Memory B cell (primary cell): ENCODE measurements around the gene ZFP62.
"Not testable (repeated sequence)": the region's sequence is repeated elsewhere in the genome, so short reads cannot be mapped to it uniquely, and the experiment has no call there.

Experiments
- ATAC-seq: fragments of 150-1000 bp; cut with Tn5 transposase; 2 replicates; pipeline ENCODE4 v1.10.0; 2021; ENCODE audit warnings: low read depth, mild to moderate bottlenecking, moderate library complexity
- DNase-seq, 2 donors: peaks; one replicate each; pipeline ENCODE4 v3.0.0; 2022; ENCODE audit warnings: low spot score in 2 of 2
- H3K27ac Mint-ChIP-seq: one replicate; pipeline ENCODE4 v1.8.0; 2022; ENCODE audit warnings: mild to moderate bottlenecking, moderate library complexity, mixed read lengths
- H3K27me3 Mint-ChIP-seq: one replicate; pipeline ENCODE4 v1.8.0; 2022; ENCODE audit warnings: mixed read lengths
- H3K36me3 Mint-ChIP-seq: one replicate; pipeline ENCODE4 v1.8.0; 2022; ENCODE audit warnings: mild to moderate bottlenecking, mixed read lengths
- H3K4me1 Mint-ChIP-seq: one replicate; pipeline ENCODE4 v1.8.0; 2022; ENCODE audit warnings: mixed read lengths
- H3K4me3 Mint-ChIP-seq: one replicate; pipeline ENCODE4 v1.8.0; 2022; ENCODE audit warnings: mild to moderate bottlenecking, moderate library complexity, mixed read lengths
- H3K9me3 Mint-ChIP-seq: one replicate; pipeline ENCODE4 v1.8.0; 2022; ENCODE audit warnings: mixed read lengths

ZFP62 gene

DNA sequence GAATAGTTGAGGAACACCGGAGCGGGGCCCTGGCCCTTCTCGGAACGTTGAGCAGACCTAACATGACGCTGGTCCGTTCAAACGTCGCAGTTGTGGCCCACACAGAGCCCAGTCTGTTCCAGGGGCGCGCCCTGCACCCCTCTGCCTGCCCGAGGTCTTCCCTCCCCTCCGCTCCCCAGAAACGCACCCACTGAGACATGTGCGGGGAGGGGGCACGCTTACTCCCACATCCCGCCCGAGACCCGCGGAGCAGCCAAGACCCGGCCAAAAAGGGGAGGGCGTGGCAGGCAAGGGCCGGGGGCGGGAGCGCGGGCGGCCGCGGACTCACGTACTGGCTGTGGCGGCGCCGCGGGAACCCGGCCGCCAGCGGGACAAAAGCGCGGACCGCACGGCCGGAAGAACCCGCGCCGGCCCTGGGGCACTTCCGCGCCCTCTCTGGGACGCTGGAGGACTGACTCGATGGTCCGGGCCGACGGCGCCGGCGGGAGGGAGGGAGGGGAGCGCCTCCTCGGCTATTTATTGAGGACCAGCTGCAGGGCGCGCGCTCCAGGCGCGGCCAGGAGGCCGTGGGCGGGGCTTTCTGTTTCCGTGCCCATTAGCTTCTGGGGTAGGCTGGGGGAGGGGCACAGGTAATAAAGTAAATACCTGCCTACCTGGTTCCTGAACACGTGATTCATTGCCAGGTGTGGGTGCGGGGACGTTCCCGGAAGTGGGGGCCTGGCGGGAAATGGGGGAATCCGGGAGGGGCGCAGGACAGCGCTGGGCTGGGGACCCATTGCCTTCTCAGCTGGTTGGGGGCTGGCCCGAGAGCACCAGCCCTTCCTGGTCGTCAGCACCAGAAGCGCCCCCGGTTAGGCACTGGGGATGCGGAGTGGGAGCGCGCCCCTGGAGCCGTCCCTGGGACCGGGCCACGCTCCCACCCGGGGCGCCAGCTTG lies at the start of gene ZFP62:
Gene ZFP62, minus strand, starts transcription at position 390 of the 936 bp plus-strand sequence. Its CDS starts 57 bp downstream, at position 333.
- peak within 1 kb of the TSS; percentile 84 for H3K4me3 Mint-ChIP-seq
- peak within 1 kb of the TSS; percentile 75 for H3K27ac Mint-ChIP-seq
- peaks cover 4% of the 10 kb centered on the region for H3K36me3 Mint-ChIP-seq
- DNase-seq (peak; percentile 89 to 91), ATAC-seq (peak; percentile 79)
- H3K9me3 Mint-ChIP-seq = no peaks in the 10 kb centered on the region
- peaks cover 22% of the 10 kb centered on the region for H3K4me1 Mint-ChIP-seq
- no peaks in the 10 kb centered on the region for H3K27me3 Mint-ChIP-seq

DNA sequence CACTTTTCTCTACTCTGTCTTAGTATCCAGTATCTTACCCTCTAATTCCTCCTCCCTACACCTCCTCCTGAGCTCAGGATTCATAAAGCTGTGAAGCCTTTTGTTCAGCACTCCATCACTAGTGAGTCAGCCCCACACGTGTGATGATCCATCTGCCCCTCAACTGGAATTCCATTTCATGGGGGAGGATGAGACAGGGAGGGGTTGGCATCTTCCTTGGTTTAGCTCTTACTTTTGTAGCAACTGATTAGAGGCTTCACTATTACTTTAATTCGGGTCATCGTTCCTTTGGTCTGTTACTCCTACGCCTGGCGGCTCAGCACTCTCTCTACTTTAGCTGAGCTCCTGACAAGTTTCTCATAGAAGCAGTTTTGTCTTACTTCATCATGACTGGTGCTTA lies 49.7 kb upstream of the ZFP62 start:
- Mint-ChIP-seq H3K4me1 (no peaks in the 10 kb centered on the region), H3K27ac (no peak overlapping the region), H3K27me3 (peaks cover 19% of the 10 kb centered on the region), H3K36me3 (no peaks in the 10 kb centered on the region), H3K9me3 (no peaks in the 10 kb centered on the region), H3K4me3 (no peak overlapping the region)
- ATAC-seq (no peak), DNase-seq (no peak)

DNA sequence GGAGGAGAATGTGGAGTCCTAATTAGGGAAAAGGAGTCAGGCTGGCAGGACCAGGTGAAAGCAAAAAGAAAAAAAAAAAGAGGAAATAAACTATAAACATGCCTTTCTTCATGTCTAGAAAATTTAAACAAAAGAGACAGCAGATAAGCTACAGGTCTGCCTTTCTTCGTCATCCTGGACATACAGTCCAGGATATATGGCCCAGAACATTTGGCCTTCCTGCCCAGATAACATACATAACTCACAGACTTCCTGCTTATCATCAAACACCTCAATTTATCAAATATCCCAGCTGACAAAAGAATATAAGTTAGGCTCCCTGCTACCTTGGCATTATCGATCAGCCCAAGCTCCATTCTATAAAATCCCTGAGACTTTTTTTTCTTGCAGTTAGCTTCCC lies 49.1 kb upstream of the ZFP62 start:
- no peaks in the 10 kb centered on the region for H3K36me3 Mint-ChIP-seq
- ATAC-seq = no peak
- H3K27ac Mint-ChIP-seq = no peak overlapping the region
- no peak overlapping the region for H3K4me3 Mint-ChIP-seq
- no peaks in the 10 kb centered on the region for H3K4me1 Mint-ChIP-seq
- H3K9me3 Mint-ChIP-seq = no peaks in the 10 kb centered on the region
- H3K27me3 Mint-ChIP-seq = peaks cover 20% of the 10 kb centered on the region
- DNase-seq = no peak

DNA sequence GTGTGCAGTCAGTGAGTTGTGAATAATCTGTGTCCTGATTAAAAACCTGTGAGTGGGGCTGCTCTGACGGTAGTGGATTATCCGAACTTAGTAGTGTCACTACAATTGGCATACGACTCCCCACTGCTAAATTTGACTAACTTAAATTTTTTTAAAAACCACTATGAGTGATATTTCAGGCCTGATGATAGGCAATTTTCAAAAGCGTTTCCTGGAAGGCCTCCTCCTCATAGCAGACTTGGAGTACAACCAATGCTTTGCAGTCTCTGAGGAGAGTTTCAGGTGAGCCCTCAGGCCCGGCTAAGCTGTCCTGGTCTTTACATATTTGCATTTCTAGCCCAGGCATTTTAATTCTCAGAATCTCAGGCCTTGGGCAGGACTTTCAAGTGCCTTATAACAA lies 48.7 kb upstream of the ZFP62 start:
- no peak for DNase-seq
- Mint-ChIP-seq H3K27ac (no peak overlapping the region), H3K4me1 (no peaks in the 10 kb centered on the region), H3K4me3 (no peak overlapping the region), H3K36me3 (no peaks in the 10 kb centered on the region), H3K9me3 (no peaks in the 10 kb centered on the region), H3K27me3 (peaks cover 20% of the 10 kb centered on the region)
- ATAC-seq = no peak

DNA sequence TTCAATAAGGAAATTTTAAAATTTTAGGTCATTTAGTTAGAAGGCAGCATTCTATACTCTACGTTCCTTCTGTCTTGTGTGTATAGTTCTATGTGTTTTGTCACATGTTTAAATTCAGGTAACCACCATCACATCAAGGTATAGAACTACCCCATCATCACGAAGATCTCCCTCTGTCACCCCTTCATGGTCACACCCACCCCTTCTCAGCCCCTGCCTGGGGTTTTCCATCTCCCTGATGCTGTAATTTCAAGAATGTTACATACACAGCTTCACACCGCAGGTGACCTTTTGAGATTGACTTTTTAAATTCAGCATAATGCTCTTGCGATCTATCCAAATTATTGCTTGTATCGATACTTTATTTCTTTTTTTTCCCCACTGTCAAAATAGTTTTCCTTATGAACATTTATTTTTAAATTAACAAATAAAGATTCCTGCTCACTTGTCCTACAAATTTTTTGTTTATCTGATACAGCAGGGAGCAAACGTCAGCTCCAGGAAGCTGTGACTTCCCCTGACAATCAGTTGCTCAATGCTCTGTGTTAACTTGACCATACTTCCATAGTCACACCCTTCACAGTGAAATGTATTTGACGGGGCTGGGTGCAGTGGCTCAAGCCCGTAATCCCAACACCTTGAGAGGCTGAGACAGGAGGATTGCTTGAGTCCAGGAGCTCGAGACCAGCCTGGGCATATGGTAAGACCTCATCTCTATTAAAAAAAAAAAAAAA lies 48.1 kb upstream of the ZFP62 start:
- Mint-ChIP-seq H3K4me3 (no peak overlapping the region), H3K27me3 (peaks cover 20% of the 10 kb centered on the region), H3K4me1 (no peaks in the 10 kb centered on the region), H3K9me3 (no peaks in the 10 kb centered on the region), H3K27ac (no peak overlapping the region), H3K36me3 (no peaks in the 10 kb centered on the region)
- ATAC-seq = no peak
- no peak for DNase-seq

DNA sequence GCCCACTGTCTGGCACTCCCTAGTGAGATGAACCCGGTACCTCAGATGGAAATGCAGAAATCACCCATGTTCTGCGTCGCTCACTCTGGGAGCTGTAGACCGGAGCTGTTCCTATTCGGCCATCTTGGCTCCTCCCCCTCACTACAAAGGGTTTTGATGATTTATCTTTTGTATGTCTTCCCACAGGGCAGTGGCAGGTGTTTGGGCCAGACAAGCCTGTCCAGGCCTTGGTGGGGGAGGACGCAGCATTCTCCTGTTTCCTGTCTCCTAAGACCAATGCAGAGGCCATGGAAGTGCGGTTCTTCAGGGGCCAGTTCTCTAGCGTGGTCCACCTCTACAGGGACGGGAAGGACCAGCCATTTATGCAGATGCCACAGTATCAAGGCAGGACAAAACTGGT lies 47.3 kb upstream of the ZFP62 start:
- H3K36me3 Mint-ChIP-seq = no peaks in the 10 kb centered on the region
- H3K4me1 Mint-ChIP-seq = no peaks in the 10 kb centered on the region
- ATAC-seq = no peak
- peaks cover 20% of the 10 kb centered on the region for H3K27me3 Mint-ChIP-seq
- no peaks in the 10 kb centered on the region for H3K9me3 Mint-ChIP-seq
- H3K4me3 Mint-ChIP-seq = no peak overlapping the region
- no peak overlapping the region for H3K27ac Mint-ChIP-seq
- no peak for DNase-seq

DNA sequence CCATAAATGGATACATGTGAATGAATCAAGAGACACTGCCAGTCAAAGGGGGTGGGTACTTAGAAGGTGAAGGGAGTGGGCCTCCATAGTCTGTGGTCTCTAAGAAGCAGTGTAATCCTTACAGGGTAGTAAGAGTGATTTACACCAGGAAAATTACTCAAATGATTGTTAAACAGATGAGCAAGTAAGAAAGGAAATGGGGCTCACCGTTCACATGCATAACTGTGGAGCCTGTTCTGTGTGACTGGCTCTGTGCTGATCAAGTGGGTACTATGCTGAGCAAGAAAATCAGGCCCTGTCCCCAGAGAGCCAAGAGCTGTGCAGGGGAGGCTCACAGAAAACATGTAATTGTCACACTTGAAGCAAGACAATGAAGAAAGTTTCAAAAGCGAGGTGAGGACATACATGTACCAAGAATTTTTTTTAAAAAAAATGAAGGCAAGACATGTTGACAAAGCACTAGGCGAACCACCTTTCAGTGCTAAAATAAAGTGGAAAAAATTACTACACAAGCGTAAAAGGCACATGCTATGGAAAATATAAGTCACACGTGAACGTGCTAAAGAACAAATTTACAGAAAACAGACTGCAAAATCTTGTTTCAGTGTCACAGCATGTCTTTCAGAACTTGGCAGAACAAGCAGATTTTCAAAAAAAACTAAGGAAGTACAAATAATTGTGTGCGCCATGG lies 40.4 kb upstream of the ZFP62 start:
- DNase-seq = no peak
- no peak for ATAC-seq
- Mint-ChIP-seq H3K27me3 (peaks cover 3% of the 10 kb centered on the region), H3K36me3 (no peaks in the 10 kb centered on the region), H3K27ac (peak overlapping the region; percentile 26), H3K4me1 (no peaks in the 10 kb centered on the region), H3K4me3 (no peak overlapping the region), H3K9me3 (no peaks in the 10 kb centered on the region)

DNA sequence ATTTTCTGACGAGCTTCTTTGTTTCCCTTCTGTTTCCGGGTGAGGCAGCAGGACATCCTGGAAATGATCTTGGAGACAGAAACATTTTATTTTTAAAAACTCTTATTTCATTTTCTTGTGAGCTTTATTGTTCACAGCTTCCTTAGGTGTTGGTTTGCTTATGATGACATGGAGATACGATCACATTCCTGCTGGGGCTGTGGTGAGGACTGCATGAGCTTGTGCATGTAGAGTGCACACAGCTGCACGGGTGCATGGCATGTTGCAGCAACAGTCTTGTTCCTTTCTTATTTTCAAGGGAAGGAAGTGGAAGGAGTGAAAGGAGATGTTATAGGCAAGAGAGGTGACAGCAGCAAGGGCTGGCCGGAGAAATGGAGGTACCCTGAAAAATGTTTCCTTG lies 39.1 kb upstream of the ZFP62 start:
- ATAC-seq (no peak), DNase-seq (no peak)
- H3K4me3 Mint-ChIP-seq = no peak overlapping the region
- no peaks in the 10 kb centered on the region for H3K4me1 Mint-ChIP-seq
- H3K27ac Mint-ChIP-seq = no peak overlapping the region
- H3K9me3 Mint-ChIP-seq = peaks cover 2% of the 10 kb centered on the region
- peaks cover 1% of the 10 kb centered on the region for H3K27me3 Mint-ChIP-seq
- no peaks in the 10 kb centered on the region for H3K36me3 Mint-ChIP-seq

DNA sequence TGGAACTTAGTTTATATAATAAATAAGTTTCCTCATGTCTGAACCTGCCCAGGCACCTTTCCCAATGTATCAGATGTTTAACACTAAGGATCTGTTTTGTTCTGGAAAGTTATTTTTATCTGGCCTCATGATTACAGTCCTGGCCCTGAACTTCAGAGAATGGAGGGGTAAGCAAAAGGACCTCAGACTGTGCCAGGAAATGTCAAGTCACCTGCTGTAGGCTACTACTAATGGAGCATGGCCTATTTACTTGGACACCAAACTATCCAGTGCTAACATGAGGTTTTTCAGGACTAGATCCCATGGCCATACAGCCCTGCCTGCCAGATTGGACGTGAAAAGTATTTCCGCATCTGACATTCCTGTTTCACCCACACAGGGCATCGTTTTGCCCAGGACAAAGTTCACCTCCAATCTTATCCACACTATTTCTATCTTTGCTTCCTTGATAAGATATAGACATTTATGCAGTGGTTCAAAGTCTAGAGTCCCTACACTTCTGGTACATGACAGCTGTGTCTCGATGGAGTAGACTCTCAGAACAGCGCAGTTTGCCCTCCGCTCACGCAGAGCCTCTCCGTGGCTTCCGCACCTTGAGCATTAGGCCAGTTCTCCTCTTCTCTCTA lies 37.7 kb upstream of the ZFP62 start, which contains the start of gene BTNL8:
Gene BTNL8, plus strand, starts transcription at position 539 of the 626 bp plus-strand sequence. CDS start 152 bp downstream, outside the sequence.
- Mint-ChIP-seq H3K4me1 (no peaks in the 10 kb centered on the region), H3K4me3 (no peak within 1 kb of the TSS), H3K9me3 (peaks cover 4% of the 10 kb centered on the region), H3K27ac (no peak within 1 kb of the TSS), H3K36me3 (no peaks in the 10 kb centered on the region), H3K27me3 (peaks cover 1% of the 10 kb centered on the region)
- ATAC-seq (no peak), DNase-seq (no peak)

DNA sequence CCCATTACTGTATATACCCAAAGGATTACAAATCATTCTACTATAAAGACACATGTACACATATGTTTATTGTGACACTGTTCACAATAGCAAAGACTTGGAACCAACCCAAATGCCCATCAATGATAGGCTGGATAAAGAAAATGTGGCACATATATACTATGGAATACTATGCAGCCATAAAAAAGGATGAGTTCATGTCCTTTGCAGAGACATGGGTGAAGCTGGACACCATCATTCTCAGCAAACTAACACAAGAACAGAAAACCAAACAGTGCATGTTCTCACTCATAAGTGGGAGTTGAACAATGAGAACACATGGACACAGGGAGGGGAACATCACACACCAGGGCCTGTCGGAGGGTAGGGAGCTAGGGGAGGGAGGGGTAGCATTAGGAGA lies 34.3 kb upstream of the ZFP62 start:
- H3K4me1 Mint-ChIP-seq, ATAC-seq, H3K9me3 Mint-ChIP-seq, H3K4me3 Mint-ChIP-seq, H3K27ac Mint-ChIP-seq, DNase-seq, H3K36me3 Mint-ChIP-seq: not testable (repeated sequence)
- peaks cover 12% of the 10 kb centered on the region for H3K27me3 Mint-ChIP-seq

DNA sequence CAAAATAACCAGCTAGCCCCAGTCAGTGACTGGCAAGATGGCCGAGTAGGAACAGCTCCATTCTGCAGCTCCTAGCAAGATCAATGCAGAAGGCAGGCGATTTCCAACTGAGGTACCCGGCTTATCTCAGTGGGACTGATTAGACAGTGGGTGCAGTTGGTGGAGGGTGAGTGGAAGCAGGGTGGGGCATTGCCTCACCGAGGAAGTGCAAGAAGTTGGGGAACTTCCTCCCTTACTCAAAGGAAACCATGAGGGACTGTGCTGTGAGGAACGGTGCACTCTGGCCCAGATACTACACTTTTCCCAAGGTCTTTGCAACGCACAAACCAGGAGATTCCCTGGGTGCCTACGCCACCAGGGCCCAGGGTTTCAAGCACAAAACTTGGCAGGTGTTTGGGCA lies 28.3 kb upstream of the ZFP62 start:
- H3K27ac Mint-ChIP-seq = no peak overlapping the region
- H3K27me3 Mint-ChIP-seq = peaks cover 22% of the 10 kb centered on the region
- H3K4me3 Mint-ChIP-seq = no peak overlapping the region
- no peaks in the 10 kb centered on the region for H3K4me1 Mint-ChIP-seq
- DNase-seq (no peak), ATAC-seq (no peak)
- H3K36me3 Mint-ChIP-seq = peaks cover 6% of the 10 kb centered on the region
- H3K9me3 Mint-ChIP-seq = peaks cover 5% of the 10 kb centered on the region

DNA sequence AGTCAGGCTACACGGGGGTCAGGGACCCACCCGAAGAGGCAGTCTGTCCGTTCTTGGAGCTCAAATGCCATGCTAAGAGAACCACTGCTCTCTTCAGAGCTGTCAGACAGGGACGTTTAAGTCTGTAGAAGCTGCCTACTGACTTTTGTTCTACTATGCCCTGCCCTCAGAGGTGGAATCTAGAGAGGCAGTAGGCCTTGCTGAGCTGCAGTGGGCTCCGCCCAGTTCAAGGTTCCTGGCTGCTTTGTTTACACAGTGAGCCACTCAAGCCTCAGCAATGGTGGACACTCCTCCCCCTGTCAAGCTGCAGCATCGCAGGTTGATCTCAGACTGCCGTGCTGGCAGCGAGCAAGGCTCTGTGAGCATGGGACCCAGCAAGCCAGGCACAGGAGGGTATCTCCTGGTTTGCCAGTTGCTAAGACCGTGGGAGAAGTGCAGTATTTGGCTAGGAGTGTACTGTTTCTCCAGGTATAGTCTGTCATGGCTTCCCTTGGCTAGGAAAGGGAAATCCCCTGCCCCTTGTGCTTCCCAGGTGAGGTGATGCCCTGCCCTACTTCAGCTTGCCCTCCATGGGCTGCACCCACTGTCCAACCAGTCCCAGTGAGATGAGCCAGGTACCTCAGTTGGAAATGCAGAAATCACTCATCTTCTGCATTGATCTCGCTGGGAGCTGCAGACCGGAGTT lies 24.9 kb upstream of the ZFP62 start:
- H3K27ac Mint-ChIP-seq, H3K4me1 Mint-ChIP-seq, H3K36me3 Mint-ChIP-seq, H3K9me3 Mint-ChIP-seq, DNase-seq, ATAC-seq, H3K4me3 Mint-ChIP-seq: not testable (repeated sequence)
- peaks cover 24% of the 10 kb centered on the region for H3K27me3 Mint-ChIP-seq

DNA sequence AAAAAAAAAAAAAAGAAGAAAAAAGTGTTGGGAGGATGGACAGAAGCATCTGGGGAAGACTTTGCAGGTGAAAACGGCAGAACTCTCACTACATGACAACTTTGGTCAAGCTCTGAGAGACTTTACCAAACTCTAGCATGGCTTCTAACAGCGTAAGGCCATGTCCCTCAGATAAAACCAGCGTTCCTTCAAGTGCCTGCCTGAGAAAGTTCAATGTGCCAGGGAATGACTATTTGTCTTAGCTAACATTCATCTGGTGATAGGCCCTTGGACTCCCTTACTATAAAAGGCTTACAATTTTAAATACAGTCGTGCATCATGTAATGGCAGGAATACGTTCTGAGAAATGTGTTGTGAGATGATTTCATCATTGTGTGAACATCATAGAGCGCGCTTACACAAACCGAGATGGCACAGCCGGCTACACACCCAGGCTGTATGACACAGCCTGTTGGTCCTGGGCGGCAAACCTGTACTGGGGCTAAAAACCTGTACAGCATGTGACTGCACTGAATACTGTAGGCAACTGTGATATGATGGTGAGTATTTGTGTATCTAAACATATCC lies 14.9 kb upstream of the ZFP62 start:
- ATAC-seq (no peak), DNase-seq (no peak)
- Mint-ChIP-seq H3K4me3 (no peak overlapping the region), H3K4me1 (peaks cover 3% of the 10 kb centered on the region), H3K36me3 (no peaks in the 10 kb centered on the region), H3K27me3 (no peaks in the 10 kb centered on the region), H3K9me3 (no peaks in the 10 kb centered on the region), H3K27ac (no peak overlapping the region)
